ENCODE results near the gene OSBPL9. TPM values are rescaled to one million over a fixed set of nuclear protein-coding genes. Genes with fewer than 3 reads are reported as not detected.

OSBPL9 gene
- total and polyA plus RNA-seq, 10 of the 15 experiments (the other 5 are each of a cell fraction or from before 2014, with no cell fraction given) = 25.9 to 156 (median 108) TPM

- Histone ChIP-seq H3K9ac (ENCODE audit: control insufficient read depth, insufficient read depth, low read length) (no peak overlapping the region), H4K20me1 (ENCODE audit: control insufficient read depth, insufficient read depth) (no peaks in the 10 kb centered on the region), H3K36me3 (ENCODE audit: control insufficient read depth in 2 of 2, insufficient read depth in 2 of 2, low read length in 1 of 2) (no peaks in the 10 kb centered on the region), H3K79me2 (ENCODE audit: control insufficient read depth, insufficient read depth, low read length) (no peaks in the 10 kb centered on the region), H3K9me3 (replicated peaks; ENCODE audit: control insufficient read depth, insufficient read depth, low read length) (no peaks in the 10 kb centered on the region), H2AFZ (ENCODE audit: control insufficient read depth, low read depth, low read length) (no peak overlapping the region), H3K27ac (ENCODE audit: control insufficient read depth, insufficient read depth) (no peak overlapping the region), H3K4me2 (ENCODE audit: control insufficient read depth, insufficient read depth) (no peak overlapping the region), H3K4me1 (ENCODE audit: control insufficient read depth, insufficient read depth, low read length) (peaks cover 47% of the 10 kb centered on the region), H3K4me3 (no peak overlapping the region), H3K27me3 (replicated peaks in 1 of 2; ENCODE audit: control insufficient read depth in 2 of 2, insufficient read depth in 2 of 2, low read length in 1 of 2) (no peaks in the 10 kb centered on the region)
- 98% methylated on average over 4 of the region's 4 CpGs for WGBS (ENCODE audit: insufficient coverage, insufficient replicate concordance, low lambda C conversion rate, missing lambda C conversion rate)
- no peak for TF ChIP-seq ETV6 (conservative IDR thresholded peaks at IDR 0.05 in 1 of 2, IDR thresholded peaks at IDR 0.05 in 1 of 2; ENCODE audit: borderline replicate concordance in 1 of 2, low read depth in 1 of 2)
- TF ChIP-seq RAD21 (IDR thresholded peaks at IDR 0.05; ENCODE audit: insufficient read depth, low read depth, low read length) = no peak
- TF ChIP-seq POU2F2 (IDR thresholded peaks at IDR 0.05; ENCODE audit: borderline replicate concordance, low read depth, low read length) = no peak
- TF ChIP-seq WRNIP1 (IDR thresholded peaks at IDR 0.05; ENCODE audit: borderline replicate concordance, low read depth, low read length) = no peak
- TF ChIP-seq KLF5 (IDR thresholded peaks at IDR 0.05; ENCODE audit: partially characterized antibody) = no peak
- no peak for TF ChIP-seq JUND (IDR thresholded peaks at IDR 0.05; ENCODE audit: low read depth, low read length)
- TF ChIP-seq EP300 (IDR thresholded peaks at IDR 0.05; ENCODE audit: borderline replicate concordance in 1 of 2, control insufficient read depth in 1 of 2, low read depth in 2 of 2, low read length in 2 of 2) = no peak
- ChIA-PET SMC1A (ENCODE audit: uncharacterized antibody, unreplicated experiment) (interaction anchor here (1.1 to 1.3 kb wide), 3 partner anchors 16 to 196 kb away, joined by 3 to 4 read pairs (median 3); no protein-coding TSS in a partner anchor), CTCF (interaction anchor here (5.8 kb wide), 1 partner anchor 196 kb away, joined by 45 read pairs; no protein-coding TSS in a partner anchor), POLR2A (interaction anchor here (0.6 kb wide), 1 partner anchor 252 kb away, joined by 4 read pairs; no protein-coding TSS in a partner anchor), RAD21 (ENCODE audit: unreplicated experiment) (interaction anchor here (1.0 kb wide), 1 partner anchor 158 kb away, joined by 3 read pairs; no protein-coding TSS in a partner anchor)
- no TSS peak for BruUV-seq (replicated peaks)
- intact Hi-C loops (cut with micrococcal nuclease; ENCODE audit: unreplicated experiment) (no loop called here), in situ Hi-C loops (cut with MboI) (no loop called here)
- no peak for ATAC-seq
- no peak for DNase-seq (ENCODE audit: low read depth, low spot score)
- FAIRE-seq = no peak
These were observed 44.5 kb upstream of the OSBPL9 start for GRCh38 chr1:51572365-51572764.
